Measurements from ENCODE around the gene LHX4. TPM values are rescaled to one million over a fixed set of nuclear protein-coding genes. Genes with fewer than 3 reads are reported as not detected.

The LHX4 gene
- total RNA-seq, 5 donors from 2014 or later (not counting 1 experiment from before 2014, with no cell fraction given): 0.03 TPM; not detected in 3

- ChIA-PET POLR2A (interaction anchor here in 1 of 2 donors (0.5 kb wide), 1 partner anchor 791 kb away, joined by 3 read pairs; no protein-coding TSS in a partner anchor), CTCF (interaction anchor here in 1 of 2 donors (1.9 kb wide), 1 partner anchor 9 kb away, joined by 6 read pairs; no protein-coding TSS in a partner anchor)
- Mint-ChIP-seq H3K36me3 (no peaks in the 10 kb centered on the region), H3K9me3 (no peaks in the 10 kb centered on the region), H3K4me1 (peaks cover 0 to 5% (median 0%) of the 10 kb centered on the region in 3 donors), H3K27me3 (peaks cover 7 to 18% of the 10 kb centered on the region in 2 donors), H3K27ac (no peak overlapping the region), H3K4me3 (no peak overlapping the region)
- no peak for DNase-seq
- no peak overlapping the region for H3K4me3 ChIP-seq (ENCODE audit: control insufficient read depth in 1 of 2, extremely low read depth in 1 of 2, low read length in 1 of 2)
- peaks cover 0 to 38% of the 10 kb centered on the region in 2 experiments for H3K27me3 ChIP-seq (replicated peaks in 1 of 2; ENCODE audit: control insufficient read depth in 2 of 2, extremely low read depth in 1 of 2, insufficient read depth in 2 of 2, low read length in 1 of 2)
- no peaks in the 10 kb centered on the region for H3K36me3 ChIP-seq (ENCODE audit: control insufficient read depth in 2 of 2, extremely low read depth in 1 of 2, insufficient read depth in 1 of 2, low read length in 1 of 2)
- no peak overlapping the region for H3K27ac ChIP-seq (ENCODE audit: low read length)
- no peaks in the 10 kb centered on the region for H3K9me3 ChIP-seq
- H3K4me1 ChIP-seq (ENCODE audit: control insufficient read depth in 1 of 2, extremely low read depth in 1 of 2, insufficient read depth in 2 of 2, low read length in 2 of 2): no peaks in the 10 kb centered on the region
- ATAC-seq (replicated peaks in 1 of 4): no peak
- WGBS (ENCODE audit: insufficient coverage): 82% methylated on average over 4 of the region's 7 CpGs
Measured at GRCh38 chr1:180261524-180262155, 31.6 kb downstream of the LHX4 start.

- Histone ChIP-seq H3K36me3 (ENCODE audit: control insufficient read depth in 2 of 2, extremely low read depth in 1 of 2, insufficient read depth in 1 of 2, low read length in 1 of 2) (no peaks in the 10 kb centered on the region), H3K27ac (ENCODE audit: low read length) (no peak overlapping the region), H3K4me3 (ENCODE audit: control insufficient read depth in 1 of 2, extremely low read depth in 1 of 2, low read length in 1 of 2) (no peak overlapping the region), H3K9me3 (no peaks in the 10 kb centered on the region), H3K4me1 (ENCODE audit: control insufficient read depth in 1 of 2, extremely low read depth in 1 of 2, insufficient read depth in 2 of 2, low read length in 2 of 2) (no peaks in the 10 kb centered on the region), H3K27me3 (replicated peaks in 1 of 2; ENCODE audit: control insufficient read depth in 2 of 2, extremely low read depth in 1 of 2, insufficient read depth in 2 of 2, low read length in 1 of 2) (peaks cover 0 to 27% of the 10 kb centered on the region in 2 experiments)
- ATAC-seq (replicated peaks in 1 of 4): no peak
- Mint-ChIP-seq H3K36me3 (no peaks in the 10 kb centered on the region), H3K4me3 (no peak overlapping the region), H3K27ac (no peak overlapping the region), H3K9me3 (no peaks in the 10 kb centered on the region), H3K27me3 (peaks cover 2 to 6% of the 10 kb centered on the region in 2 donors), H3K4me1 (peaks cover 0 to 3% (median 0%) of the 10 kb centered on the region in 3 donors)
- 68% methylated on average over 6 of the region's 12 CpGs for WGBS (ENCODE audit: insufficient coverage)
- ChIA-PET POLR2A (no interaction called here), CTCF (interaction anchor here in 1 of 2 donors (1.9 kb wide), 1 partner anchor 10 kb away, joined by 6 read pairs; no protein-coding TSS in a partner anchor)
- DNase-seq: no peak
Measured at GRCh38 chr1:180262628-180263488, 32.8 kb downstream of the LHX4 start.

GRCh38 chr1:180264595-180264994 lies 34.5 kb downstream of the LHX4 start:
- no peak overlapping the region for H3K4me3 ChIP-seq (ENCODE audit: control insufficient read depth in 1 of 2, extremely low read depth in 1 of 2, low read length in 1 of 2)
- H3K27ac Mint-ChIP-seq: no peak overlapping the region
- POLR2A ChIA-PET: no interaction called here
- no peaks in the 10 kb centered on the region for H3K36me3 ChIP-seq (ENCODE audit: control insufficient read depth in 2 of 2, extremely low read depth in 1 of 2, insufficient read depth in 1 of 2, low read length in 1 of 2)
- peaks cover 0 to 9% of the 10 kb centered on the region in 2 experiments for H3K27me3 ChIP-seq (replicated peaks in 1 of 2; ENCODE audit: control insufficient read depth in 2 of 2, extremely low read depth in 1 of 2, insufficient read depth in 2 of 2, low read length in 1 of 2)
- H3K4me1 Mint-ChIP-seq: no peaks in the 10 kb centered on the region
- H3K27me3 Mint-ChIP-seq: no peaks in the 10 kb centered on the region
- no peak overlapping the region for H3K27ac ChIP-seq (ENCODE audit: low read length)
- no peaks in the 10 kb centered on the region for H3K9me3 ChIP-seq
- DNase-seq: no peak
- no peak for ATAC-seq (replicated peaks in 1 of 4)
- H3K9me3 Mint-ChIP-seq: no peaks in the 10 kb centered on the region
- CTCF ChIA-PET: no interaction called here
- no peak overlapping the region for H3K4me3 Mint-ChIP-seq
- 43% methylated on average over 1 of the region's 2 CpGs for WGBS (ENCODE audit: insufficient coverage)
- H3K36me3 Mint-ChIP-seq: no peaks in the 10 kb centered on the region
- H3K4me1 ChIP-seq (ENCODE audit: control insufficient read depth in 1 of 2, extremely low read depth in 1 of 2, insufficient read depth in 2 of 2, low read length in 2 of 2): no peaks in the 10 kb centered on the region

- POLR2A ChIA-PET: no interaction called here
- Mint-ChIP-seq H3K27me3 (no peaks in the 10 kb centered on the region), H3K36me3 (no peaks in the 10 kb centered on the region), H3K4me3 (no peak overlapping the region), H3K27ac (no peak overlapping the region), H3K9me3 (no peaks in the 10 kb centered on the region), H3K4me1 (no peaks in the 10 kb centered on the region)
- no peaks in the 10 kb centered on the region for H3K36me3 ChIP-seq (ENCODE audit: control insufficient read depth in 2 of 2, extremely low read depth in 1 of 2, insufficient read depth in 1 of 2, low read length in 1 of 2)
- H3K27ac ChIP-seq (ENCODE audit: low read length): no peak overlapping the region
- CTCF ChIA-PET: interaction anchor here in 1 of 2 donors (1.3 kb wide), 1 partner anchor 12 kb away, joined by 3 read pairs; no protein-coding TSS in a partner anchor
- WGBS (ENCODE audit: insufficient coverage): 70% methylated on average over 3 of the region's 9 CpGs
- H3K4me1 ChIP-seq (ENCODE audit: control insufficient read depth in 1 of 2, extremely low read depth in 1 of 2, insufficient read depth in 2 of 2, low read length in 2 of 2): no peaks in the 10 kb centered on the region
- DNase-seq: no peak
- peaks cover 0 to 4% of the 10 kb centered on the region in 2 experiments for H3K27me3 ChIP-seq (replicated peaks in 1 of 2; ENCODE audit: control insufficient read depth in 2 of 2, extremely low read depth in 1 of 2, insufficient read depth in 2 of 2, low read length in 1 of 2)
- no peaks in the 10 kb centered on the region for H3K9me3 ChIP-seq
- H3K4me3 ChIP-seq (ENCODE audit: control insufficient read depth in 1 of 2, extremely low read depth in 1 of 2, low read length in 1 of 2): no peak overlapping the region
- no peak for ATAC-seq (replicated peaks in 1 of 4)
Measured at GRCh38 chr1:180265201-180265600, 35.1 kb downstream of the LHX4 start.

- Histone ChIP-seq H3K36me3 (ENCODE audit: control insufficient read depth in 2 of 2, extremely low read depth in 1 of 2, insufficient read depth in 1 of 2, low read length in 1 of 2) (no peaks in the 10 kb centered on the region), H3K27me3 (replicated peaks in 1 of 2; ENCODE audit: control insufficient read depth in 2 of 2, extremely low read depth in 1 of 2, insufficient read depth in 2 of 2, low read length in 1 of 2) (peaks cover 0 to 3% of the 10 kb centered on the region in 2 experiments), H3K27ac (ENCODE audit: low read length) (no peak overlapping the region), H3K4me3 (ENCODE audit: control insufficient read depth in 1 of 2, extremely low read depth in 1 of 2, low read length in 1 of 2) (no peak overlapping the region), H3K9me3 (no peaks in the 10 kb centered on the region), H3K4me1 (ENCODE audit: control insufficient read depth in 1 of 2, extremely low read depth in 1 of 2, insufficient read depth in 2 of 2, low read length in 2 of 2) (no peaks in the 10 kb centered on the region)
- no peaks in the 10 kb centered on the region for H3K4me1 Mint-ChIP-seq
- H3K27ac Mint-ChIP-seq: no peak overlapping the region
- no peaks in the 10 kb centered on the region for H3K36me3 Mint-ChIP-seq
- ChIA-PET CTCF (interaction anchor here in 1 of 2 donors (1.3 kb wide), 1 partner anchor 13 kb away, joined by 3 read pairs; no protein-coding TSS in a partner anchor), POLR2A (no interaction called here)
- no peak for DNase-seq
- WGBS (ENCODE audit: insufficient coverage): 76% methylated on average over 3 of the region's 4 CpGs
- ATAC-seq (replicated peaks in 1 of 4): peak in 1 of 4 experiments; percentile 10
- no peak overlapping the region for H3K4me3 Mint-ChIP-seq
- no peaks in the 10 kb centered on the region for H3K27me3 Mint-ChIP-seq
- no peaks in the 10 kb centered on the region for H3K9me3 Mint-ChIP-seq
Measured at GRCh38 chr1:180265871-180266270, 35.8 kb downstream of the LHX4 start.

- H3K4me3 Mint-ChIP-seq: no peak overlapping the region
- Histone ChIP-seq H3K4me1 (ENCODE audit: control insufficient read depth in 1 of 2, extremely low read depth in 1 of 2, insufficient read depth in 2 of 2, low read length in 2 of 2) (no peaks in the 10 kb centered on the region), H3K4me3 (ENCODE audit: control insufficient read depth in 1 of 2, extremely low read depth in 1 of 2, low read length in 1 of 2) (no peak overlapping the region), H3K27me3 (replicated peaks in 1 of 2; ENCODE audit: control insufficient read depth in 2 of 2, extremely low read depth in 1 of 2, insufficient read depth in 2 of 2, low read length in 1 of 2) (no peaks in the 10 kb centered on the region), H3K36me3 (ENCODE audit: control insufficient read depth in 2 of 2, extremely low read depth in 1 of 2, insufficient read depth in 1 of 2, low read length in 1 of 2) (no peaks in the 10 kb centered on the region), H3K9me3 (no peaks in the 10 kb centered on the region), H3K27ac (ENCODE audit: low read length) (no peak overlapping the region)
- H3K27me3 Mint-ChIP-seq: no peaks in the 10 kb centered on the region
- no peak overlapping the region for H3K27ac Mint-ChIP-seq
- ChIA-PET CTCF (interaction anchor here in 1 of 2 donors (1.3 kb wide), 1 partner anchor 13 kb away, joined by 3 read pairs; no protein-coding TSS in a partner anchor), POLR2A (no interaction called here)
- WGBS (ENCODE audit: insufficient coverage): 94% methylated on average over 24 of the region's 28 CpGs
- no peaks in the 10 kb centered on the region for H3K36me3 Mint-ChIP-seq
- no peaks in the 10 kb centered on the region for H3K9me3 Mint-ChIP-seq
- no peak for DNase-seq
- no peak for ATAC-seq (replicated peaks in 1 of 4)
- no peaks in the 10 kb centered on the region for H3K4me1 Mint-ChIP-seq
Measured at GRCh38 chr1:180266275-180267210, 36.5 kb downstream of the LHX4 start.
